GM21825 (cell line): Measurements from ENCODE around the gene STPG4.

Source experiments
- ATAC-seq: cut with Tn5 transposase; IDR thresholded peaks from one replicate; pipeline ENCODE4 v1.9.1; 2021; ENCODE audit warnings: mild to moderate bottlenecking, moderate library complexity; ENCODE audit not compliant: unreplicated experiment

STPG4 gene

DNA sequence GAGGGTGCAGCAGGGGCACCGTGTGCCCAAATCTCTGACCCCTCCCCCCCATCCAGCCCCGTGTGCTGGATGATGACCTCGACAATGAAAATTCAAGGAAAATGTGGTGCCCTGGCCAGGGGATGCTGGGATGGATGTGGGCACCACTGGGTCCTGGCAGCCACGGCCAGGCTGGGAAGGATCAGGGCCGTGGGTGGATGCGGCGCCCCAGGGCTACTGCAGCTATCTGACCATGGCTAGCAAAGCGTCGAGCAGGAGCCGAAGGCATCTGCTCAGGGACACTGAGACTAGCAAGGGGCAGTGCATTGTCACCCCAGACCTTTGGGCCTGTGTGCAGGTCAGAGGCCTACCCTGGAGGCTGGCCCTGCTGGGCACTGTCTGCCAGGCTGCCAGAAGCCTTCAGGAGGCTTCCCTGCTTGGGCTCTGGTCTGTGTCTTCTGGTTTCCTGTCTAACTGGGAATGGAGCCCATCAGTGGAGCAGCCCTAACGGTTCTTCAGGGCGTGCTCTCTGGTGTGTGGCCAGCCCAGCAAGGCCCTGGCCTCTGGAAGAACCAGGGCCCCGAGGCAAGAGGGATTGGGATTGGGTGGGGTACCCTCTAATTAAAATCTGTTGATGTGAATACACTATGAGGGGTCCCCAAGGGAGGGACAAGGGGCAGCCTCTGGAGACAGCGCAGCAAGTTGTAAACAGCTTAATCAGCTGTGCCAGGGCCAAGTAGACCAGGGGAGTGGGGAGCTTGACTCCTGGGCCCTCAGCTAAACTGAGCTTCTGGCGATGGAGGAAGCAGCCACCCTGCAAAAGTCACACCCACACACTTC is 98.0 kb downstream of the STPG4 start:
- ATAC-seq, result no peak

DNA sequence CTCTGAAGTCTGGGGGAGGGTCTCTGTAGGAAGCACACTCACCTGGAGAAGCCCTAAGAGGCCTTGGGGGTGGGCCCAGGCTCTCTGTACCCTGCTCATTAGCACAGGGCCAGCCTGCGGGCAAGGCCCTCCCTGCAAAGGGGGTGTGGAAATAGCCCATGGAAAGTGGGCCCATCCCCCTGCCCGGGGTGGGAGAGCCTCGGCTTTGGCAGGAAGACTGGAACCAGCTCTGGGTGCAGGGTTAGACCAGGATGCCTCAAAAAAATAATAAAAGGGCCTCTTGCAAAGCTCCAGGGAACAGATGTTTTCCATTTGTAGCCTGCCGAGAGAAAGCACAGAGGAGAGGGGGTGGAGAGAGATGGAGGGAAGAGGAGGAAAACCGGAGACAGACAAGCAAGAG is 98.7 kb downstream of the STPG4 start:
- ATAC-seq, result no peak

- ATAC-seq, result no peak
These were observed 100.2 kb downstream of the STPG4 start for GRCh38 chr2:47054868-47055267.

GRCh38 chr2:47054036-47054555 is 101.0 kb downstream of the STPG4 start:
- ATAC-seq, result no peak

- no peak for ATAC-seq
These were observed 102.3 kb downstream of the STPG4 start for GRCh38 chr2:47052847-47053246.

- ATAC-seq, result no peak
These were observed 103.5 kb downstream of the STPG4 start for GRCh38 chr2:47051562-47051961.

- ATAC-seq, result no peak
These were observed 104.3 kb downstream of the STPG4 start for GRCh38 chr2:47050762-47051161.

GRCh38 chr2:47050021-47050760 is 104.9 kb downstream of the STPG4 start:
- no peak for ATAC-seq

DNA sequence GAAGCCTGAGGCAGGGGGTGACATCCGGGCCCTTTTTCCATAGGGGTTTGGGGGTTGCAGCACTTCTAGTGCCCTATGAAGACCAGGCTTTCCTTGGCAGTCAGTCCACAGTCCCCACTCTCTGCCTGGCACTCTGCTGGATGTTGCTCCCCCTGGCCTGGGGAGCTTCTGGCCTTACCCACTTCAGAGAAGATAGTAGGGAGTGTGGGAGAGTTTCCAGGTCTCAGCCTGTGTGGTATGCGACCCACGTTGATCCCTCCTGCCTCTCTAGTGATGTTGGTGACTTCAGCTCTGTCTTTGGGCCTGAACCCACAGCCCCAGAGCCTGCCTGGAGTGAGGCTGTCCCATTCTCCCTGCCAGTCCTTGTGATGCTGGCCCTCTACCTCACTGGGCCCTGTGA is 105.6 kb downstream of the STPG4 start:
- ATAC-seq, result no peak

- no peak for ATAC-seq
These were observed 106.2 kb downstream of the STPG4 start for GRCh38 chr2:47048801-47049480.

- ATAC-seq, result no peak
These were observed 108.8 kb downstream of the STPG4 start for GRCh38 chr2:47046271-47046670.

DNA sequence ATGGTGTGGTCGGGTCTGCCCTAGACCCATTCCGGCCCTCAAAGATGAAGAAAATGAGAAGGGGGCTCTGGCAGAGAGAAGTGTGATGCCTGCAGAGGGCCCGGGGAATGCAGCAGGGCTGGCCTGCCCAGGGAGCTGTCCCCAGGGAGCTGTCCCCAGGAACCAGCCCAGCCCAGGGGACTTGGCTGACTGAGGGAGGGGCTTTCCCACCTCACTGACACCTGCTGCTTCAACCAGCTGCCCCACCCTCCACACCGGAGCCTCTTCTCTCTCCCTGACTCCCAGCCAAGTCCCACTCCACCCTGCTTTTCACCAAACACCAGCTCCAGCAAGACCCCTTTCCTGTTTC is 111.2 kb downstream of the STPG4 start:
- no peak for ATAC-seq

- no peak for ATAC-seq
These were observed 111.8 kb downstream of the STPG4 start for GRCh38 chr2:47043142-47043890.

GRCh38 chr2:47041891-47042684 is 113.0 kb downstream of the STPG4 start:
- no peak for ATAC-seq

DNA sequence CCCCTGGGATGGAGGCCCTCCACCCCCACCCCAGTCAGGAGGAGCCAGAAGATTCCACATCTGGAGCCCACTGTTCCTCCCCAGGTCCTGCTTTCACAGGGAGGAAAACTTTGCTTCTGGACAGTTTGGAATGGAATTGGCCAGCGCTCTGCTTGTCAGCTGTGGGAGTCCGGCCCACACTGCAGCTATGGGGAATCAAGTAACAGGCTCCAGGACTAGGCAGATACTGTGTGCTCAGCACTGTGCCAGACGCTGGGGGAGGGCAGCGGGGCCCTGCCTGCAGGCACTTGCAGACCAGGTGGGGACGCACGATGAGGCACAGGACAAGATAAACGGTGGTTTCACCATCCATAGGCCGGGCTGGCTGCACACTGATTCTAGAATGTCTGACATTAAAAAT is 114.0 kb downstream of the STPG4 start:
- no peak for ATAC-seq

GRCh38 chr2:47040651-47041050 is 114.5 kb downstream of the STPG4 start:
- no peak for ATAC-seq

GRCh38 chr2:47039913-47040562 is 115.1 kb downstream of the STPG4 start:
- no peak for ATAC-seq

GRCh38 chr2:47039489-47039870 is 115.6 kb downstream of the STPG4 start:
- no peak for ATAC-seq

DNA sequence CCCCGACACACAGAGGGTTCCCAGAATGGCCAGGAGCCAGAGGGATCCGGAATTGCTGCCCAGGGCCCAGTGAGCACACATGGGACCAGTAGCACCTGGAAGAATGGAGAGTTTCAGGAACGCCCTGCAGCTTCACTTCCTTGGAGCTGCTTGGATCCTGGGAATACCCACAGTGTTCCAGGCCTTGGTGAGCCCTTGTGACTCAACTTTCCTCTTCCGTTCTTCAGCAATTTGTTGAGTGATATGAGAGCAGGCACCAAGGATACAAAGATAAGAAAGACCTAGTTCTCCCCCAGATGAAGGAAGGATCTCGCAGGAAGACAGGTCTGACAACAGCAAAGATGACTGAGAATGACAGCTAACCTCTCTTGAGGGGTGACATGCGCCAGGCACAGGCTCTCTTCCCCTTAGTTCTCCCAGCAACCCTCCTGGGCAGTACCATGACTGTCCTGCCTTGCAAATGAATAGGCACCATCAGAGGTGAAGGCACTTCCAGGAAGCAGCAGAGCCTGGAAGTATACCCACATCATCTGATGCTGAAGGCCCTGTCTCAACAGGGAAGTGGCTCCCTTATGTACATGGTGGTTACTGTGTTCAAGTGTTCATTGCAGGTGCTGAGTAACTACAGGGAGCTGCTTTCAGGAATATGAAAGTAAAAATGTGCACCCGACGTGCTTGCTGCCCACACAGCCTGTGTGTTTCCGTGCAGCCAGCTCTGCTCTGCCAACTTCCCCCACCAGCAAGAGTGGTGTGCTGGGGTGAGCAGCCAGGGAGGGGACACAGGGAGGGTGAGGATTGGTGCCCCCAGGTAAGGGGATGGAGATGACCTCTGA is 116.2 kb downstream of the STPG4 start:
- ATAC-seq, result no peak
